GM12875 (cell line): ENCODE data around the gene CBX4.

Source experiments
- H3K4me3 ChIP-seq: one replicate; pipeline ENCODE4 v1.5.1; 2011; ENCODE audit warnings: low read depth, low read length, control low read depth
- TF ChIP-seq, protein P1 (sequence below): IDR thresholded peaks from 2 replicates; pipeline ENCODE4 v1.5.1; 2011; ENCODE audit warnings: low read depth, mild to moderate bottlenecking, control low read depth, inconsistent platforms, low read length, moderate library complexity, borderline replicate concordance; ENCODE audit not compliant: insufficient read depth

CBX4 gene

DNA sequence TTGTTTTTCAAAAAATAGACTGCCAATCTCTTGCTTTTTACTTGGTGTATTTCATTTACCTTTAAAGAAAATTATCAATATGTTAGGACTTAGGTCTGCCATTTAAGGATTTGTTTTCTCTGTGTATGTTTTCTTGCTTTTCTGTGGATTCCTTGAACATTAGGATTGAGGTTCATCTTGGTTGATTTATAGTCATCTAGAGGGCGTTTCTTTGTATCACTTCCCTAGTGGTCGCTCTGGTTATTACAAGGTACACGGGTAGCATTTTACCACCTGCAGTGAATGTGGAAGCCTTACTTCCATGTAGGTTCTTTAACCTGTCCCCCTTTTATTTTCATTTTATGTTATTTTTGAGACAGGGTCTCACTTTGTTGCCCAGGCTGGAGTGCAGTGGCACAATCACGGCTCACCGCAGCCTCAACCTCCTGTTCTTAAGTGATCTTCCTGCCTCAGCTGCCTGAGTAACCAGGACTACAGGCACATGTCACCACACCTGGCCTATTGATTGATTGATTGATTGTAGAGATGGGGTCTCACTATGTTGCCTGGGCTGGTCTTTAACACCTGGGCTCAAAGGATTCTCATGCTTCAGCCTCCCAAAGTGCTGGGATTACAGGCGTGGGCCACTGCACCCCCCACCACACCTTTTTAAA is 35.2 kb upstream of the CBX4 start:
- TF ChIP-seq, protein P1, sequence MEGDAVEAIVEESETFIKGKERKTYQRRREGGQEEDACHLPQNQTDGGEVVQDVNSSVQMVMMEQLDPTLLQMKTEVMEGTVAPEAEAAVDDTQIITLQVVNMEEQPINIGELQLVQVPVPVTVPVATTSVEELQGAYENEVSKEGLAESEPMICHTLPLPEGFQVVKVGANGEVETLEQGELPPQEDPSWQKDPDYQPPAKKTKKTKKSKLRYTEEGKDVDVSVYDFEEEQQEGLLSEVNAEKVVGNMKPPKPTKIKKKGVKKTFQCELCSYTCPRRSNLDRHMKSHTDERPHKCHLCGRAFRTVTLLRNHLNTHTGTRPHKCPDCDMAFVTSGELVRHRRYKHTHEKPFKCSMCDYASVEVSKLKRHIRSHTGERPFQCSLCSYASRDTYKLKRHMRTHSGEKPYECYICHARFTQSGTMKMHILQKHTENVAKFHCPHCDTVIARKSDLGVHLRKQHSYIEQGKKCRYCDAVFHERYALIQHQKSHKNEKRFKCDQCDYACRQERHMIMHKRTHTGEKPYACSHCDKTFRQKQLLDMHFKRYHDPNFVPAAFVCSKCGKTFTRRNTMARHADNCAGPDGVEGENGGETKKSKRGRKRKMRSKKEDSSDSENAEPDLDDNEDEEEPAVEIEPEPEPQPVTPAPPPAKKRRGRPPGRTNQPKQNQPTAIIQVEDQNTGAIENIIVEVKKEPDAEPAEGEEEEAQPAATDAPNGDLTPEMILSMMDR, result peak; percentile 43; the same call in 1 of the 2 replicates
- no peak overlapping the region for H3K4me3 ChIP-seq

DNA sequence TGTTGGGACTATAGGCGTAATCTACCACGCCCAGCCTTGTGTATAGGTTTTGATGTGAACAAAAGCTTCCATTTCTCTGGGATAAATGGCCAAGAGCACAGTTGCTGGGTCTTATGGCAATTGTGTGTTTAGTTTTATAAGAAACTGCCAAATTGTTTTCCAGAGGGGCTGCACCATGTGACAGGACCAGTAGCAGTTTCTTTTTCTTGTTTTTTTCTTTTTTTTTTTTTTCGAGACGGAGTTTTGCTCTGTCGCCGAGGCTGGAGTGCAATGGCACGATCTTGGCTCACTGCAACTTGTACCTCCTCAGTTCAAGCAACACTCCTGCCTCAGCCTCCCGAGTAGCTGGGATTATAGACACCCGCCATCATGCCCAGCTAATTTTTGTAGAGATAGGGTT is 34.3 kb upstream of the CBX4 start:
- H3K4me3 ChIP-seq, result no peak overlapping the region
- TF ChIP-seq, protein P1, result no peak

DNA sequence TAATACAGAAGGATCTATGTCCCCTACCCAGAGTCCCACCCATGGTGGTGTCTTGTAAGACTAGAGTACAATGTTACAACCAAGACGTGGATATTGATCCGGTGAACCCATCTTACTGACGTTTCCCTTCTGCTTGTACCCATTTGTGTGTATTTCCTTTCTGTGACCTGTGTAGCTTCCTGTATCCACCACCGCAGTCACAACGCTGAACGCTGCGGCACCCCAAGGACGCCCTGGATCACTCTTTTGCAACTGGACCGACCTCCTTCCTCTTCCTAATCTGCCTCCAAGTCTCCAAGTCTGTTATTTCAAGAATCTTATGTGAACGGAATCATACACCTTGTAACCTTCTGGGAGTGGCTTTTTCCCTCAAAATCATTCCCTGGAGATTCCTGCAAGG is 33.5 kb upstream of the CBX4 start:
- H3K4me3 ChIP-seq, result no peak overlapping the region
- TF ChIP-seq, protein P1, result no peak

DNA sequence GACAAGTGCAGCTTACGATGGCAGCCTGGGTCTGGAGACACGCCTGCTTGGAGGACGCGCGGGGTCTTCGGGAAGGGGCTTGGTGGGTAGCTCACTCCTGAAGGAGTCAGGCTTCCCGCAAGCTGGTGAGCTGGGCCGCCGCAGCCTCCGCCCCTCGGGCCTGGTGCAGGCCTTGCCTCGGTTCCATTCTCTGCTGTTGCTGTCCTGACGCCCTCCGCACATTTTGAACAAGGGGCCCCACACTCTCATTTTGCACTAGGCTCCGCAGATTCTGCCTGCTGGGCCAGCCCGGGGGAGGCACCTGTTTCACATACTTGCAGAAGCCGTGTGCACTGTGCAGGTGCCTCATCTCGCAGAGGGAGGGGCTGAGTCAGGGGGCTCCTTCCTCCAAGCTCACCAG is 31.9 kb upstream of the CBX4 start:
- no peak overlapping the region for H3K4me3 ChIP-seq
- TF ChIP-seq, protein P1, result no peak

DNA sequence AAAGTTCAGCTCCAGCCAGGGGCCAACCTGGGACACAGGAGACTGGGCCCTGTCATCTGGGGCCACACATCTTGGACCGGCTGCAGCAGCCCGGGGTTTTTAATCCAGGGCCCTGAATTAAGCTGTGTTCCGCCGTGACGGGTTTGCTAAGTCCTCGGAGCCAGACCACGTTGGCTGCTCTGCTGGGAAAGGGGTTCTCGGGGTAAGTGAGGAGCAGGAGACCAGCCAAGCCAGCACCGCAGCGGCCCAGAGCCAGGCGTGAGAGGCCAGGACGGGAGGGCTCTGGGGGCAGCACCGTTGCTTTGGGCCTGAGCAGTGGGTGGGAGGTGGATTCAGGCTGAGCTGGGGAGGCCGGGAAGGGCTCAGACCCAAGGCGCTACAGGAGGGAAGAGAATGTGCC is 31.3 kb upstream of the CBX4 start:
- TF ChIP-seq, protein P1, result no peak
- no peak overlapping the region for H3K4me3 ChIP-seq

DNA sequence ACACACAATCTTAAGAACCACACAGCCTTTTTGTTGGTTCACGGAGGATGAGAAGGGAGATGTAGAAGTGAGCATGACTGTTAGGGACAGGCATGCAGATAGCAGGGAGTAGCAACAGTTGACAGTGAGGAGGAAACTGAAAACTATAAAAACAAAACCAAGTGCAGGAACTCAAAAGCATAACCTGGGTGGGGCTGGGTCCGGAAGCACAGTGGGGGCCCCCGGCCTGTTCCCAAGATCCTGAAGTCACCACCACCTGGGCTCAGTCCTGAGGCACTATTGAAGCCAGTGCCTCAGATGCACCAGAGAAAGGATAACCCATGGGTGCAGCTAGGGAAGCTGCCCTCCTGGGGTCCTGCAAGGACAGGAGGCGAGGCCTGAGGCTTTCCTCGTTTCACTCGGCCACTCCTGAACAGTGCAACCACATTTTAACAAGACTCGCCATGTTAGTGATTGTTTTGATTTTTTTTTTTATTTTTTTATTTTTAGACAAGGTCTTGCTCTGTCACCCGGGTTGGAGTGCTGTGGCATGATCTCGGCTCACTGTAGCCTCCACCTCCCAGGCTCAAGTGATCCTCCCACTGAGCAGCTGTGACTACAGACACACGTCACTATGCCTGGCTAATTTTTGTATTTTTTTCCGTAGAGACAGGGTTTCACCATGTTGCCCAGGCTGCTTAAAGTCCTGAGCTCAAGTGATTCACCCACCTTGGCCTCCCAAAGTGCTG is 27.7 kb upstream of the CBX4 start:
- H3K4me3 ChIP-seq, result no peak overlapping the region
- TF ChIP-seq, protein P1, result no peak
